ENCODE measurements around the gene TRPM5.

Gene TRPM5

GRCh38 chr11:2413742-2414579 is 30.4 kb downstream of the TRPM5 start:
- no peak overlapping the region for H3K4me3 ChIP-seq (ENCODE audit: low read length)
- DNase-seq (ENCODE audit: low read depth) = no peak
- TF ChIP-seq CTCF (conservative IDR thresholded peaks at IDR 0.05; ENCODE audit: low read depth, low read length) = no peak

GRCh38 chr11:2412323-2412722 is 32.0 kb downstream of the TRPM5 start:
- H3K4me3 ChIP-seq (ENCODE audit: low read length) = no peak overlapping the region
- TF ChIP-seq CTCF (conservative IDR thresholded peaks at IDR 0.05; ENCODE audit: low read depth, low read length) = no peak

GRCh38 chr11:2411446-2412305 is 32.6 kb downstream of the TRPM5 start:
- no peak overlapping the region for H3K4me3 ChIP-seq (ENCODE audit: low read length)
- DNase-seq (ENCODE audit: low read depth) = no peak
- TF ChIP-seq CTCF (conservative IDR thresholded peaks at IDR 0.05; ENCODE audit: low read depth, low read length) = no peak

More at GRCh38 chr11:2412323-2412722, 32.0 kb downstream of the TRPM5 start:
- no peak for DNase-seq (ENCODE audit: low read depth)

- no peak overlapping the region for H3K4me3 ChIP-seq (ENCODE audit: low read length)
- no peak for DNase-seq (ENCODE audit: low read depth)
- no peak for TF ChIP-seq CTCF (conservative IDR thresholded peaks at IDR 0.05; ENCODE audit: low read depth, low read length)
These were observed 33.7 kb downstream of the TRPM5 start for GRCh38 chr11:2410616-2411015.

GRCh38 chr11:2409611-2410468 is 34.5 kb downstream of the TRPM5 start:
- TF ChIP-seq CTCF (conservative IDR thresholded peaks at IDR 0.05; ENCODE audit: low read depth, low read length) = no peak
- H3K4me3 ChIP-seq (ENCODE audit: low read length) = no peak overlapping the region
- DNase-seq (ENCODE audit: low read depth) = no peak

- TF ChIP-seq CTCF (conservative IDR thresholded peaks at IDR 0.05; ENCODE audit: low read depth, low read length) = no peak
- DNase-seq (ENCODE audit: low read depth) = no peak
- no peak overlapping the region for H3K4me3 ChIP-seq (ENCODE audit: low read length)
These were observed 35.2 kb downstream of the TRPM5 start for GRCh38 chr11:2409126-2409525.

Measured in retinal pigment epithelial cell (primary cell).